CD4-positive, alpha-beta T cell treated with Interferon alpha-2 for 1 hour (primary cell): Measurements from ENCODE around the gene HMCN2.
A peak's percentile ranks its signal among the peaks of the same experiment; 100 is the strongest.

Experiments used
- DNase-seq, 2 donors: peaks; one replicate each; pipeline ENCODE4 v3.0.0-alpha.2; 2020 to 2022

HMCN2 gene

GRCh38 chr9:130458027-130458803, 192.7 kb downstream of the HMCN2 start:
- no peak for DNase-seq

- DNase-seq, result no peak
Observed at GRCh38 chr9:130458804-130459067, 193.2 kb downstream of the HMCN2 start.

GRCh38 chr9:130459151-130459550, 193.6 kb downstream of the HMCN2 start:
- DNase-seq, result no peak

GRCh38 chr9:130459941-130460669, 194.5 kb downstream of the HMCN2 start:
- DNase-seq, result no peak

- peak; percentile 50 to 63 for DNase-seq
Observed at GRCh38 chr9:130461218-130461630, 195.7 kb downstream of the HMCN2 start.

GRCh38 chr9:130461731-130462130, 196.2 kb downstream of the HMCN2 start:
- no peak for DNase-seq

GRCh38 chr9:130462685-130463540, 197.4 kb downstream of the HMCN2 start:
- no peak for DNase-seq

- DNase-seq, result no peak
Observed at GRCh38 chr9:130463763-130464745, 198.5 kb downstream of the HMCN2 start.

- DNase-seq, result no peak
Observed at GRCh38 chr9:130465383-130466096, 200.0 kb downstream of the HMCN2 start.

GRCh38 chr9:130466537-130467217, 201.1 kb downstream of the HMCN2 start:
- DNase-seq, result no peak

- no peak for DNase-seq
Observed at GRCh38 chr9:130467316-130467715, 201.8 kb downstream of the HMCN2 start.

- DNase-seq, result no peak
Observed at GRCh38 chr9:130468566-130468965, 203.0 kb downstream of the HMCN2 start.

- DNase-seq, result no peak
Observed at GRCh38 chr9:130470269-130470668, 204.7 kb downstream of the HMCN2 start.

- no peak for DNase-seq
Observed at GRCh38 chr9:130470950-130471349, 205.4 kb downstream of the HMCN2 start.

- no peak for DNase-seq
Observed at GRCh38 chr9:130471411-130472183, 206.0 kb downstream of the HMCN2 start.

GRCh38 chr9:130472184-130472705, 206.7 kb downstream of the HMCN2 start:
- no peak for DNase-seq

- no peak for DNase-seq
Observed at GRCh38 chr9:130473009-130473408, 207.4 kb downstream of the HMCN2 start.

- no peak for DNase-seq
Observed at GRCh38 chr9:130473566-130473965, 208.0 kb downstream of the HMCN2 start.

- DNase-seq, result no peak
Observed at GRCh38 chr9:130474106-130474505, 208.5 kb downstream of the HMCN2 start.

- no peak for DNase-seq
Observed at GRCh38 chr9:130476151-130476730, 210.7 kb downstream of the HMCN2 start.
